Lower leg skin (tissue), 4 donors: ENCODE results near the gene CBX2. TPM values are rescaled to one million over a fixed set of nuclear protein-coding genes. Genes with fewer than 3 reads are reported as not detected.

ENCODE experiments used
- DNase-seq, 2 donors: peaks; one replicate each; pipeline ENCODE4 v3.0.0-alpha.2; 2019; ENCODE audit warnings: low spot score in 2 of 2
- H3K4me3 ChIP-seq: fragments of 200-600 bp; sonication (generic); 2 replicates; pipeline ENCODE4 v1.5.1; 2017; ENCODE audit warnings: mild to moderate bottlenecking, low read depth; ENCODE audit not compliant: poor library complexity, severe bottlenecking
- CTCF ChIP-seq, 3 donors: fragments of 450-650 bp; IDR thresholded peaks; one replicate each; pipeline ENCODE4 v1.5.1; 2016; ENCODE audit warnings: antibody characterized with exemption in 3 of 3, mild to moderate bottlenecking in 3 of 3, moderate library complexity in 2 of 3
- POLR2A ChIP-seq, 2 donors: fragments of 450-650 bp; IDR thresholded peaks; one replicate each; pipeline ENCODE4 v1.6.1; 2016 to 2017; ENCODE audit warnings: antibody characterized with exemption in 2 of 2, mild to moderate bottlenecking in 1 of 2, moderate library complexity in 1 of 2
- WGBS, 2 donors: methylation state at CpG; one replicate each; pipeline ENCODE4 v1.1.5; 2018; 5-methylcytosine and 5-hydroxymethylcytosine counted together
- intact Hi-C: fragments of 100-400 bp; cut with DNase I; formaldehyde crosslinking; loops from one replicate; pipeline ENCODE4 v1.15.0; 2023; ENCODE audit warnings: low total_unique reads
- total RNA-seq, 4 donors: library from RNA; depleted of rRNA; stranded (reverse); fragments of >200 nt; gene quantifications; one replicate each; pipeline ENCODE4 v1.1.0, GENCODE V29; 2016

Gene CBX2
- total RNA-seq, 4 donors from 2014 or later, result 1.9 to 3.8 (median 3.1) TPM

GRCh38 chr17:79794659-79795511 is 16.9 kb downstream of the CBX2 start:
- intact Hi-C loops, result no loop called here
- 90% methylated on average over 42 to 47 of the region's 47 CpGs for WGBS, 2 donors
- no peak overlapping the region for H3K4me3 ChIP-seq
- DNase-seq, result no peak
- TF ChIP-seq POLR2A (IDR thresholded peaks at IDR 0.05), result no peak
- TF ChIP-seq CTCF (IDR thresholded peaks at IDR 0.05), result no peak

GRCh38 chr17:79795795-79796443 is 18.0 kb downstream of the CBX2 start:
- TF ChIP-seq CTCF (IDR thresholded peaks at IDR 0.05) (no peak), POLR2A (IDR thresholded peaks at IDR 0.05) (no peak)
- DNase-seq, result no peak
- H3K4me3 ChIP-seq, result no peak overlapping the region
- WGBS, 2 donors, result 62 to 71% methylated on average over 8 of the region's 8 CpGs
- intact Hi-C loops, result no loop called here

GRCh38 chr17:79796444-79796762 is 18.5 kb downstream of the CBX2 start:
- TF ChIP-seq CTCF (IDR thresholded peaks at IDR 0.05) (no peak), POLR2A (IDR thresholded peaks at IDR 0.05) (no peak)
- intact Hi-C loops, result no loop called here
- H3K4me3 ChIP-seq, result peak overlapping the region; percentile 37
- DNase-seq, result no peak
- whole genome bisulfite sequencing, 2 donors, result 1 to 3% methylated on average over 19 of the region's 19 CpGs

GRCh38 chr17:79796763-79797491 is 19.0 kb downstream of the CBX2 start, which contains the start of gene CBX8:
Gene CBX8, minus strand, starts transcription at chr17:79797077. Its CDS starts 79 bp downstream, at chr17:79796998.
- intact Hi-C loops, result no loop called here
- TF ChIP-seq CTCF (IDR thresholded peaks at IDR 0.05) (peak in 1 of 3 donors; percentile 22), POLR2A (IDR thresholded peaks at IDR 0.05) (no peak)
- H3K4me3 ChIP-seq, result peak within 1 kb of the TSS; percentile 37
- DNase-seq, result peak; percentile 99 to 100
- 0 to 4% methylated on average over 26 to 35 of the region's 79 CpGs for WGBS, 2 donors

- intact Hi-C loops, result loop anchor here (2.0 kb wide), 1 partner anchor 45 kb away; no protein-coding TSS in a partner anchor
- WGBS, 2 donors, result 0 to 1% methylated on average over 1 to 14 of the region's 89 CpGs
- TF ChIP-seq CTCF (IDR thresholded peaks at IDR 0.05) (no peak), POLR2A (IDR thresholded peaks at IDR 0.05) (no peak)
- peak overlapping the region; percentile 10 for H3K4me3 ChIP-seq
- DNase-seq, result peak in 1 of 2 donors; percentile 19
Observed at GRCh38 chr17:79797492-79798298, 19.7 kb downstream of the CBX2 start.
